Cerebellar nuclear complex (tissue), 1 donor: Measurements from ENCODE around the gene DPH2.

Experiments used
- DNase-seq, 2 experiments: peaks; one replicate each; lab custom pipeline; 2025; lab: John Stamatoyannopoulos, UW

DPH2 gene

GRCh38 chr1:43983253-43983899, 13.6 kb downstream of the DPH2 start:
- no peak for DNase-seq

GRCh38 chr1:43984855-43985254, 15.0 kb downstream of the DPH2 start:
- DNase-seq: no peak

- DNase-seq: no peak
These were observed 16.3 kb downstream of the DPH2 start for GRCh38 chr1:43985984-43986595.

- no peak for DNase-seq
These were observed 16.9 kb downstream of the DPH2 start for GRCh38 chr1:43986712-43987111.

GRCh38 chr1:43987159-43987902, 17.5 kb downstream of the DPH2 start:
- DNase-seq: no peak

- no peak for DNase-seq
These were observed 20.7 kb downstream of the DPH2 start for GRCh38 chr1:43990271-43991199.

GRCh38 chr1:43991200-43991475, 21.3 kb downstream of the DPH2 start:
- no peak for DNase-seq

GRCh38 chr1:43991476-43992231, 21.8 kb downstream of the DPH2 start, which contains the start of gene CCDC24:
TSS of gene CCDC24 (plus strand) at chr1:43991599. CDS start at chr1:43991879, 280 bp downstream.
- peak in 1 of 2 experiments; percentile 13 for DNase-seq

GRCh38 chr1:43992232-43992995, 22.6 kb downstream of the DPH2 start:
- no peak for DNase-seq

- no peak for DNase-seq
These were observed 23.6 kb downstream of the DPH2 start for GRCh38 chr1:43993206-43993914.

GRCh38 chr1:43994071-43994470, 24.3 kb downstream of the DPH2 start:
- DNase-seq: no peak

GRCh38 chr1:43994794-43995790, 25.3 kb downstream of the DPH2 start:
- DNase-seq: no peak

- DNase-seq: no peak
These were observed 26.3 kb downstream of the DPH2 start for GRCh38 chr1:43995984-43996732.

- no peak for DNase-seq
These were observed 26.9 kb downstream of the DPH2 start for GRCh38 chr1:43996733-43997115.

GRCh38 chr1:43997295-43997999, 27.6 kb downstream of the DPH2 start:
- DNase-seq: no peak

- no peak for DNase-seq
These were observed 28.2 kb downstream of the DPH2 start for GRCh38 chr1:43998000-43998378.

- no peak for DNase-seq
These were observed 29.6 kb downstream of the DPH2 start for GRCh38 chr1:43999455-43999854.
